SJSA1 (cell line): ENCODE measurements around the gene GAL. TPM values are rescaled to one million over a fixed set of nuclear protein-coding genes. Genes with fewer than 3 reads are reported as not detected.

Experiments
- DNase-seq, 2 experiments: peaks; one replicate each; pipeline ENCODE4 v3.0.0-alpha.2; 2015 to 2020; ENCODE audit warnings: low spot score in 2 of 2, low read depth in 1 of 2
- H3K27ac ChIP-seq: fragments of 250-450 bp; sonication (Bioruptor Pico); 2 replicates; pipeline ENCODE4 v1.5.1; 2020; ENCODE audit warnings: mild to moderate bottlenecking, moderate library complexity
- H3K27me3 ChIP-seq: fragments of 250-450 bp; sonication (Bioruptor Pico); replicated peaks from 2 replicates; pipeline ENCODE4 v1.5.1; 2020; ENCODE audit warnings: mild to moderate bottlenecking, moderate library complexity
- H3K36me3 ChIP-seq: fragments of 250-450 bp; sonication (Bioruptor Pico); 2 replicates; pipeline ENCODE4 v1.5.1; 2020; ENCODE audit warnings: mild to moderate bottlenecking
- H3K4me1 ChIP-seq: fragments of 250-450 bp; sonication (Bioruptor Pico); replicated peaks from 2 replicates; pipeline ENCODE4 v1.6.1; 2021; ENCODE audit warnings: mild to moderate bottlenecking
- H3K4me3 ChIP-seq: fragments of 250-450 bp; sonication (Bioruptor Pico); 2 replicates; pipeline ENCODE4 v1.5.1; 2020; ENCODE audit warnings: mild to moderate bottlenecking
- H3K9me3 ChIP-seq: fragments of 250-450 bp; sonication (Bioruptor Pico); replicated peaks from 2 replicates; pipeline ENCODE4 v1.5.1; 2020; ENCODE audit warnings: mild to moderate bottlenecking
- total RNA-seq: library from RNA; depleted of rRNA; stranded (reverse); fragments of >200 nt; shearing (Covaris generic); gene quantifications from 2 replicates; pipeline ENCODE4 v1.2.3, GENCODE V29; 2014

GAL gene
- total RNA-seq, 1 experiment from 2014 or later = not detected

DNA sequence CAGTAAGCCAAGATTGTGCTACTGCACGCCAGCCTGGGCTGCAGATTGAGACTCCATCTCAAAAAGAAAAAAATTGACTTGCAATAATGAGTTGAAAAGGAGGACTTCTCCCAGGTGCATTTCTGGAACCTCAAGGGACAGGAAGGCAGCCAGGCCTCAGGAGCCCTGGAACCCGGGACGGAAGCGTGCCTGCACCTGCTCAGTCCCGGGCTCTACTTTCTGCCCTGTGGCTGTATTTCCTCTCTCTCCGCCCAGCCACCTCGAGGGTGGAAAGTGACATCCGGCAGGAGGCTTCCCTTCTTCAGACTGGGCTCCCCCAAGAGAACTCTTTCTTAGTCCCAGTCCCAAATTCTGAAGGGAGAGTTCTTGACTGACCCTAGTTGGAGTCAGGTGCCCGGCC is 20.2 kb upstream of the GAL start:
- Histone ChIP-seq H3K4me1 (peaks cover 6% of the 10 kb centered on the region), H3K27me3 (0 out of 2 replicates have a peak, but pooled peaks cover 9% of the 10 kb centered on the region), H3K36me3 (no peaks in the 10 kb centered on the region), H3K27ac (no peak overlapping the region), H3K9me3 (peaks cover 13% of the 10 kb centered on the region), H3K4me3 (no peak overlapping the region)
- no peak for DNase-seq

DNA sequence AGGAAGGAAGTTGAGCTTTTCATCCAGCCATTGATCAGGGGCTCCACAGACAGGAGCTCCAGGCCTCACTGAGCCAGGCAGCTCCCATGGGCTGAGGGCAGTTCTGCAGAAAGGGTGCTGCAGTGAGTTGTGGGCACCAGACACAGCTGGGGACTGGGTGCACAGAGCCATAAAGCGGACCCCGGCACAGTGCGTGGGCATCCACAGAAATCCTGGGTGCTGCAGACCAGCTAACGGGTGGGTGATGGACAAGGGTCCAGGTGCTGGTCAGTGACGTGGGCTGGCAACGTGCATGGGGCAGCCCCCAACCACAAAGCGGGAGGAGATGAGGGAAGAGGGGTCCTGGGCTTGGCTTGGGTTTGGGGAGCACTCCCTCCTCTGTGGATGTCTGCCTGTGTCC is 19.4 kb upstream of the GAL start:
- H3K4me1 ChIP-seq = no peaks in the 10 kb centered on the region
- 0 out of 2 replicates have a peak, but pooled peaks cover 9% of the 10 kb centered on the region for H3K27me3 ChIP-seq
- no peak for DNase-seq

DNA sequence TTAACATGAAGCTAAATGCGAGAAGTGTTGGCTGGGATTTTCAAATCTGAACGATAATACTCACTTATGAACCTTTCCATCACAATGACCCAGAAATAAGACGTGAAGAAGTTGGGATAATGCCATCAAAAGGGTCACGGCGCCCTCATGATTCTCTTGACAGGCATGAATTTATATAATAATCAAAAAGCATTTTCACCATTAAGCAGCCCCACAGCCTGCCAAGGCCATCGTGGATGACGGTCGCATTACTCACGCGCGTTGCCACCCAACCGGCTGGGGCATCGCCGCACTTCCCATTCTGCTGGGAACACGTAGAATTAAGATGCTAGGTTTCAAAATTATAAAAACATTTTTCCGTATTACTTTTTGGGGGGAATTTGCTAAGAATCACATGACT is 18.9 kb upstream of the GAL start:
- H3K4me1 ChIP-seq = no peaks in the 10 kb centered on the region
- peaks cover 13% of the 10 kb centered on the region for H3K9me3 ChIP-seq
- H3K27me3 ChIP-seq = 0 out of 2 replicates have a peak, but pooled peaks cover 9% of the 10 kb centered on the region
- DNase-seq = no peak
- no peak overlapping the region for H3K27ac ChIP-seq
- H3K36me3 ChIP-seq = no peaks in the 10 kb centered on the region
- H3K4me3 ChIP-seq = no peak overlapping the region

More for the DNA sequence above, 19.4 kb upstream of the GAL start:
- Histone ChIP-seq H3K36me3 (no peaks in the 10 kb centered on the region), H3K9me3 (peaks cover 13% of the 10 kb centered on the region), H3K4me3 (no peak overlapping the region), H3K27ac (no peak overlapping the region)

DNA sequence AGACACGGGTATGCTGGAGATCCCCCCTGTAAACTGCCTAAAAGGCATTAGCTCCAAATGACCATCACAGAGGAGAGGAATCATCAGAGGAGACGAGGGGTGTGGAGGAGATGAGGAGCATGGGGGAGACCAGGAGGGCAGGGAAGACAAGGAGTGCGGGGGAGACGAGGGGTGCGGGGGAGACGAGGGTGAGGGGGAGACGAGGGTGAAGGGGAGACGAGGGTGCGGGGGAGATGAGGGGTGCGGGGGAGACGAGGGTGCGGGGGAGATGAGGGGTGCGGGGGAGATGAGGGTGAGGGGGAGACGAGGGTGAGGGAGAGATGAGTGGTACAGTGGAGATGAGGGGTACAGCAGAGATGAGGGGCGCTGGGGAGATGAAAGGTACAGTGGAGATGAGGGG is 17.5 kb upstream of the GAL start:
- no peaks in the 10 kb centered on the region for H3K36me3 ChIP-seq
- H3K9me3 ChIP-seq = peaks cover 13% of the 10 kb centered on the region
- no peak overlapping the region for H3K4me3 ChIP-seq
- peak in 1 of 2 experiments; percentile 66 for DNase-seq
- 0 out of 2 replicates have a peak, but pooled peaks cover 9% of the 10 kb centered on the region for H3K27me3 ChIP-seq
- no peak overlapping the region for H3K27ac ChIP-seq
- no peaks in the 10 kb centered on the region for H3K4me1 ChIP-seq

DNA sequence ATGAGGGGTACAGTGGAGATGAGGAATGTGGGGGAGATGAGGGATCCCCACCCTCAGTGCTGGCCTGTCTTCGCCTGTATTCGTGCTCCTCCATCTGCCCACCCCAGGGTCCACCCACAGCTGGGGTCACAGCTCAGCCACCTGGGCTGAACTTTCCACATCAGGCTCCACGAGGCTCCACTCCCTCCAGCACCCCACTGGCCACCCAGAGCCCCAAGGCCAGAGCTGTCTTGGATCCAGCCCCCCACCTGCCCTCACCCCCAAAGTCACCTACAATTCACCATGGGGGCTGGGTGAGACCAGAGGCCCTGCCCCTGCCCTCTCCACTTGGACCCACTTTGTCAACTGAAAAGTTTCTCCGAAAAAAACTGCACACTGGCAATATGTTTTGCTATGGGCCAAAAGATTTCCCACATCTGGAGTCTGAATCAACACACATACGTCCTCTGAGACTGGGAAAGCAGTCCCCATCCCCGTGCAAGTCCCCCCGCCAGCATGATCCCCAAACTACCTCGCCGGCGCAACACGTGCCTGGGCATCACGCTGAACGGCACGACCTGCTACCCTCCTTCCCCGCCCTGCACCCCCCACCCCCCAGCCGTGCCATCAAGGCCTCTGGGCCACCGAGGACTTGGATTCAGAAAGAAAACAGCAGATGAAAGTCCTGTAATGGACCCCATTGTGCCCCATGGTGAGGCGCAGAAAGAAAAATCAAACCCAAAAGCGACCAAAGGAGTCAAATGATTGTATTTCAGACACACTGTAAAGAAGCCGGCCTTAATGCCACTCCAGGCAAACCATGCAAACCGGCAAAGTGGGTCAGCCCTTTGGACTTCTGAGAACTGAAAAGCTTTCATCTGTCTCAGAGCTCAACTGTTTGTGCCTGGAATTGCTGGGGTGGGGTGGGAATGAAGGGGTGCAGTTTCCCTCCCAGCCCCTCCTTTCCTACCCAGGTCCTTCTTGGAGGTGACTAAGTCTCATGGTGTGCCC is 16.5 kb upstream of the GAL start:
- 0 out of 2 replicates have a peak, but pooled peaks cover 9% of the 10 kb centered on the region for H3K27me3 ChIP-seq
- peaks cover 8% of the 10 kb centered on the region for H3K9me3 ChIP-seq
- no peak overlapping the region for H3K4me3 ChIP-seq
- no peaks in the 10 kb centered on the region; the same call in 1 of the 2 replicates for H3K4me1 ChIP-seq
- H3K36me3 ChIP-seq = no peaks in the 10 kb centered on the region
- DNase-seq = no peak
- no peak overlapping the region for H3K27ac ChIP-seq

DNA sequence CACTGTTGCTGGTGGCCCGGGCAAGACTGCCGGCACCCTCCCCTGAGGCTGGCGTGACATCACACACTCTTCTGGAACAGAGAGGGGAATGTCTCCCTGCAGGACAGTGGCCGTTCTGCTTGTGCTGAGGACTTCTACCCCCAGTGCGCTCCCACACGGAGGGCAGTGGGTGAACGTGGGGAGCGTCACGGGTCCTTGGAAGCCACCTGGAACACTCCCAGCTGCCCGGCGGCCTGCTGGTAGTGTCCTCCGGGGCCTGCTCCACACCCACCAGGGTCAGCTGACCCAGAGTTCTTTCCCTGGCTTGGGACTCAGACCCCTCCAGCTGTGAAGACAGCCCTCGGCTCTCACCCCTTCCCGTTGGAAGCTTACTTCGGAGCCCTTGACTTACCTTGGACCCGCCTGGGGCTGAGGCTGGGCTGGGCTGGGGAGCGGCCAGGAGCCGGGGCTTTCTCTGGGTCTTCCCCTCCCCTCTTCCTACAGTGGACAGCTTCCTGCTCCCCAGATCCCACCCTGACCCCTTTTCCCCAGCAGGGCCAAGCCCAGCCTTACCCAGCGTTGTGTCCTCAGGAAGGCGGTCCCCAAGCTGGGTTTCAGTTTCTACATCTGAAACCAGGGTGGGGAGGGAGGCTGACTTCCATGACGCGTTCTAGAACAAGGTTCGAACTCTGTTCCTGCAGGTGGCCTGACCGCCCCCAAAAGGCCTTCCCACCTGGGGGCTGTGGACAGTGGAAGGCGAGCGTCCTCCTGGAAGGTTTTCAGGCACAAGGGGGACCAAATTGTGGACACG is 14.8 kb upstream of the GAL start:
- peaks cover 8% of the 10 kb centered on the region for H3K4me1 ChIP-seq
- H3K27ac ChIP-seq = no peak overlapping the region
- H3K27me3 ChIP-seq = 0 out of 2 replicates have a peak, but pooled peaks cover 9% of the 10 kb centered on the region
- 0 out of 2 replicates have a peak, but pooled peaks cover 2% of the 10 kb centered on the region for H3K9me3 ChIP-seq
- no peaks in the 10 kb centered on the region for H3K36me3 ChIP-seq
- no peak for DNase-seq
- H3K4me3 ChIP-seq = no peak overlapping the region

DNA sequence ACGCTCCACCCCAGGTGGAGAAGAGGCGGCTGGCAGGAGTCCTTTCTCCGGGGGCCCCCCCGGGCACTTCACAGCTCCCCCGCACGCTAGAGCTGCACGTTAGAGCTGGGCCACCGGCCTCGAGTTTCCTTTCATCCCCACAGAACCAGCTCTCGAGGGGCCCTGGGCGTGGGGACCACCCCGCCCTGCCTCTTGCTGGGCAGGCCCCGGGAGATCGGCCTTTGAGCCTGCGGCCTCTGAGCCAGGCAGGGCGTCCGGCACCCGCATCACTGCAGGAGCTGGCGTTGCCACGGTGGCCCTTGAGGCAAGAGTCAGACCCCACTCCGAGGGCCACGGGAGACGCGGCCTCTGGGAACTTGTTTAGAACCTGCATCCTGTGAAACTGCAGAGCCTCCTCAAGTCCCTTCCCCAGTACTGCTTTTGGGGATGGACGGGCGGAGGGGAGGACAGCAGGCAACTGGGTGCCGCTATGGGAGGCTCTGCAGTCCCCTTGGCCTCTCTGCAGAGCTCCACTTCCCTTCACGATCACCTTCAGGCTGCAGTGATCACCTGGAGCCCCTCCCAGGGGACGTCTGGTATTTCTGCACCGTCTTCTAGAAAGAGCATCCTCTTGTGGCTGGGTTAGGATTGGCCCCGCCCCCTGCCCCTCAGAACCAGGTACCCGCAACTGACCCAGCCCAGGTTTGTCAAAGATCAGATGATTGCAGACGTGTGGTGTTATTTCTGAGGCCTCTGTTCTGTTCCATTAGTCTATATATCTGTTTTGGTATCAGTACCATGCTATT is 13.9 kb upstream of the GAL start:
- H3K4me1 ChIP-seq = peaks cover 8% of the 10 kb centered on the region
- no peak overlapping the region for H3K27ac ChIP-seq
- H3K9me3 ChIP-seq = 0 out of 2 replicates have a peak, but pooled peaks cover 2% of the 10 kb centered on the region
- H3K4me3 ChIP-seq = no peak overlapping the region
- H3K36me3 ChIP-seq = no peaks in the 10 kb centered on the region
- DNase-seq = no peak
- H3K27me3 ChIP-seq = 0 out of 2 replicates have a peak, but pooled peaks cover 9% of the 10 kb centered on the region

DNA sequence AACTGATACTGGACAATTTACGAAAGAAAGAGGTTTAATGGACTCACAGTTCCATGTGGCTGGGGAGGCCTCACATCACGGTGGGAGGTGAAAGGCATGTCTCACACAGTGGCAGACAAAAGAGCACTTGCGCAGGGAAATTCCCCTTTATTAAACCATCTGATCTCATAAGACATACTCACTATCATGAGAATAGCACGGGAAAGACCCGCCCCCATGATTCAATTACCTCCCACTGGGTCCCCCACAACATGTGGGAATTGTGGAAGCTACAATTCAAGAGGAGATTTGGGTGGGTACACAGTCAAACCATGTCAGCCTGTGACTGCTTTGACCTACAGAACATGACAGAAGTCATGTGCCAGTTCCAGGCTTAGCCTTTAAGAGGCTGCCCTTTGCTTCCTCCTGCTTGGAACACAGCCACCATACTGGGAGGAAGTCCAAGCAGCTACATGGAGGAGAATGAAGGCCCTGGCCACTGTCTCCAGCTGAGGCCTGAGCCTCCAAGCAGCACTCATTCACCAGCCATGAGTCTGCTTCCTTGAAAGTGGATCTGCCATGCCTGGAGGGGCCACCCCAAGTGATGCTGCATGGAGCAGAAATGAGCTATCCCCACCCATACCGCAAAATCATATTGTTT is 10.9 kb upstream of the GAL start:
- no peak overlapping the region for H3K4me3 ChIP-seq
- H3K36me3 ChIP-seq = no peaks in the 10 kb centered on the region
- peak in 1 of 2 experiments; percentile 49 for DNase-seq
- H3K9me3 ChIP-seq = 0 out of 2 replicates have a peak, but pooled peaks cover 2% of the 10 kb centered on the region
- H3K27me3 ChIP-seq = 0 out of 2 replicates have a peak, but pooled peaks cover 2% of the 10 kb centered on the region
- H3K27ac ChIP-seq = no peak overlapping the region
- peaks cover 16% of the 10 kb centered on the region for H3K4me1 ChIP-seq

DNA sequence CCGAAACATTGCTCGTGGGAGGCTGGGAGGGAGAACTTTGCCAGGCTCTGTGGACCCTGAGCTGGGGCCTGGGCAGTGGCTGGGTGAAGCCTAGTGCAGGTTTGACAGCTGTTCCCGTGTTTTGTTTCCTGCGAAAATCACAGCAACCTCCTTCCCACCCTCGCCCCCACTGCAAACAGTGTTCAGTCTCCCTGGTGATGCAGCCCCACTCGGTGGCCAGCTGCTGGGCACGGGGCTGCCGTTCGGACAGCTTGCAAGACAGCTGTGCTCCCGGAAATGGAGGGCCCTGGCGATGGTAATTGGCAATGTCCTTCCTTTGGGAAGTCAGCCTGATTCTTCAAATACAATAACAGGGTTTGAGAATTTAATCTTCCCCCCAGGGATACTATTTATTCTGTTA is 10.4 kb upstream of the GAL start:
- Histone ChIP-seq H3K27ac (no peak overlapping the region), H3K9me3 (0 out of 2 replicates have a peak, but pooled peaks cover 2% of the 10 kb centered on the region), H3K4me3 (no peak overlapping the region), H3K27me3 (no peaks in the 10 kb centered on the region), H3K4me1 (peaks cover 16% of the 10 kb centered on the region), H3K36me3 (no peaks in the 10 kb centered on the region)
- DNase-seq = no peak

DNA sequence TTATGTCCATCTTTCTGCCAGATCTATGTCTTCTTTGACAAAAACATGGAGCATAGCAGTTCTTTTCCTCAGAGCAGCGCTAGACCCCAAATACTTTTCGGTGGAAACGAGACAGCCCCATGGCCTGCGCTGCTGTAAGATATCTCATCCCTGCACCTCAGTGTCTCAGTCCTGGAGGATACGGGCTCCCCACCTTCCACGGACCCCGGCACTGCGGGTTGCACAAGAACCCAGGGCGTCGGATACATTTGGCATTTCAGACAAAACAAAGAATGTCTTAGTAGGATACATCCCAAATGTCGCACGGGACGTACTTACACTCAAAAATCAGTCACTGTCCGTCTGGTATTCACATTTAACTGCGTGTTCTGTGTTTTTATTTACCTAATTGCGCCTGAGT is 9.9 kb upstream of the GAL start:
- 0 out of 2 replicates have a peak, but pooled peaks cover 2% of the 10 kb centered on the region for H3K9me3 ChIP-seq
- H3K36me3 ChIP-seq = no peaks in the 10 kb centered on the region
- no peaks in the 10 kb centered on the region for H3K27me3 ChIP-seq
- H3K4me3 ChIP-seq = no peak overlapping the region
- DNase-seq = no peak
- H3K27ac ChIP-seq = no peak overlapping the region
- H3K4me1 ChIP-seq = peaks cover 16% of the 10 kb centered on the region

DNA sequence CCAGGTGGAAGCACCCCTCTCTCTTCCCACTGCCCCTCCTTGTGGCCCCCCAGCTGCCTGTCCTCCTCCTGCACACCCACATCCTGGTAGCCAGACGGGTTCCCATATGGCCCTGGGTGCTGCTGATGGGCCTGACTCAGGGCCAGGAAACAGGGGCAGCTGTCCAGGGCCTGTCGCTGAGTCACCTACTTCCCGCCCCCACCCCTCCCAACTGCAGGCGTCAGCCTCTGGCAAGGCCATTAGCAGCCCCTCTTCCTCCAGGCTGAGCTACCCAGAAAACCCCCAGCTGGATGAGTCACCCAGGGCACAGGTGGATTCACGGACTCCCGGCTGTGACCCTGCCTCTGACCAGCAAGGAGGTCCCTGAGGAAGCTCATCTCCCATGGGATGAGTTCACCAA is 6.9 kb upstream of the GAL start:
- DNase-seq = peak; percentile 77 to 91
- H3K4me1 ChIP-seq = peaks cover 16% of the 10 kb centered on the region
- peaks cover 7% of the 10 kb centered on the region for H3K27me3 ChIP-seq
- H3K4me3 ChIP-seq = no peak overlapping the region
- H3K9me3 ChIP-seq = 0 out of 2 replicates have a peak, but pooled peaks cover 2% of the 10 kb centered on the region
- no peak overlapping the region for H3K27ac ChIP-seq
- no peaks in the 10 kb centered on the region for H3K36me3 ChIP-seq

DNA sequence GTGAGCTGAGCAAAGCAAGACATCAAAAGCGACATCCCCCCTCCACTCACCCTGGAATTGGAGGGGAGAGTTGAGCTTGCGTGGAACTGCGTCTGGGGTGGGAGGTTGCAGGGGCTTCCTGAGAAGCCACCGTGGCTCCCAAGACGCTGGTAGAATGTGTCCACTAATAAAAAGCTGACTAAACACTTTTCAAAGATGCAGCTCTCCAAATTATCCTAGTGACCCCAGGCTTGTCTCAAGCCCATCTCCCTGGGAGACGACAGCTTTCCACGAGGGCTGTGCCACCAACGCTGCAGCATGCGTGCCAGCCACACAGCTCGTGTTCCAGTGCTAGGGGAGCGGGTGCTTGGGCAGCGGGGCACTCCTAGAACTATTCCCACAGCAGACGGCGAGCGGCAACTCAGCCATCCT is 6.3 kb upstream of the GAL start:
- Histone ChIP-seq H3K27me3 (peaks cover 13% of the 10 kb centered on the region), H3K9me3 (0 out of 2 replicates have a peak, but pooled peaks cover 2% of the 10 kb centered on the region), H3K4me3 (no peak overlapping the region), H3K27ac (no peak overlapping the region), H3K36me3 (no peaks in the 10 kb centered on the region), H3K4me1 (peaks cover 14% of the 10 kb centered on the region)
- no peak for DNase-seq
